ENCODE results near the gene SYT9.

Gene SYT9

GRCh38 chr11:7516475-7516874, 264.8 kb downstream of the SYT9 start:
- no peak for TF ChIP-seq MAX (IDR thresholded peaks at IDR 0.05)
- TF ChIP-seq TAF1 (IDR thresholded peaks at IDR 0.05; ENCODE audit: low read depth) = no peak
- TF ChIP-seq NFIC (IDR thresholded peaks at IDR 0.05) = no peak
- TF ChIP-seq RAD21 (IDR thresholded peaks at IDR 0.05; ENCODE audit: low read depth) = no peak
- no peak for TF ChIP-seq EP300 (IDR thresholded peaks at IDR 0.05; ENCODE audit: borderline replicate concordance)
- TF ChIP-seq FOXM1 (IDR thresholded peaks at IDR 0.05; ENCODE audit: borderline replicate concordance, low read depth) = no peak
